K562 (cell line): ENCODE results near the gene YPEL4. TPM values are rescaled to one million over a fixed set of nuclear protein-coding genes. Genes with fewer than 3 reads are reported as not detected.
A peak's percentile ranks its signal among the peaks of the same experiment; 100 is the strongest.

Experiments used
- ARID4B ChIP-seq: sonication (generic); formaldehyde crosslinking; IDR thresholded peaks from 2 replicates; pipeline ENCODE4 v1.8.0; 2022; ENCODE audit warnings: mild to moderate bottlenecking, missing genetic modification reagents
- BCLAF1 ChIP-seq, 2 experiments: fragments of 450-650 bp in 1 of 2; IDR thresholded peaks; 2 replicates each; pipeline ENCODE4 v1.6.1; 2011 to 2017; ENCODE audit warnings: low read depth in 2 of 2, antibody characterized with exemption in 1 of 2, borderline replicate concordance in 1 of 2, low read length in 1 of 2, mild to moderate bottlenecking in 1 of 2, mixed read lengths in 1 of 2; ENCODE audit not compliant: control insufficient read depth in 1 of 2
- CTBP1 ChIP-seq: fragments of 450-650 bp; IDR thresholded peaks from 2 replicates; pipeline ENCODE4 v1.6.1; 2016; ENCODE audit warnings: borderline replicate concordance
- EGR1 ChIP-seq: fragments of 450-650 bp; conservative IDR thresholded peaks from 2 replicates; pipeline ENCODE4 v1.6.1; 2017; ENCODE audit warnings: mild to moderate bottlenecking
- LEF1 ChIP-seq: fragments of 450-650 bp; IDR thresholded peaks from 2 replicates; pipeline ENCODE4 v1.6.1; 2016; ENCODE audit warnings: mild to moderate bottlenecking
- PHB ChIP-seq: fragments of 250-450 bp; sonication (Bioruptor Pico); IDR thresholded peaks from 2 replicates; pipeline ENCODE4 v1.5.0; 2021
- polyA plus RNA-seq, 8 experiments: library from polyadenylated mRNA; depleted of rRNA in 4 of 8; stranded (reverse) in 5 of 8; unstranded in 3 of 8; fragments of >200 nt; fragmentation: Nextera tagmentation in 2 of 8; fragmentation: Illumina TruSeq in 1 of 8; extraction: Ambion mirVana in 2 of 8; extraction: Trizol in 1 of 8; gene quantifications; 2 replicates each; pipeline versions ENCODE4 v1.2.1 to v1.2.3, GENCODE V29; 2011 to 2014; ENCODE audit warnings: inconsistent platforms in 1 of 8, missing spikeins in 1 of 8
- total RNA-seq, 7 experiments: library from RNA; depleted of rRNA in 6 of 7; stranded (reverse); fragments of >200 nt in 6 of 7; fragmentation: Illumina TruSeq in 2 of 7; extraction: Trizol in 2 of 7; gene quantifications; 2 replicates each; pipeline versions ENCODE4 v1.2.1 to v1.2.3, GENCODE V29; 2011 to 2021; ENCODE audit warnings: low replicate concordance in 1 of 7

Gene YPEL4
- total and polyA plus RNA-seq, 9 of the 15 experiments (the other 6 are each of a cell fraction or from before 2014, with no cell fraction given) = 0.07 to 1.4 (median 0.40) TPM; not detected in 2

GRCh38 chr11:57668434-57668782 is 18.7 kb upstream of the YPEL4 start (continued):
- 0 out of 4 replicates have a peak, but pooled peaks of 1 of the 2 experiments have one; percentile 4 for TF ChIP-seq BCLAF1 (IDR thresholded peaks at IDR 0.05; ENCODE audit: borderline replicate concordance in 1 of 2, control insufficient read depth in 1 of 2, low read depth in 2 of 2, low read length in 1 of 2)
- no peak for TF ChIP-seq LEF1
- peak; percentile 14; the same call in 1 of the 2 replicates for TF ChIP-seq ARID4B (CRISPR knock-in tag)
- peak; percentile 21; the same call in 1 of the 2 replicates for TF ChIP-seq PHB (CRISPR knock-in tag)
- TF ChIP-seq CTBP1 = no peak
- peak; percentile 53 for TF ChIP-seq EGR1
